PC-9 (cell line): ENCODE results near the gene PDXDC1.
"Not testable (repeated sequence)": the region's sequence is repeated elsewhere in the genome, so short reads cannot be mapped to it uniquely, and the experiment has no call there.

Source experiments
- EZH2 ChIP-seq: fragments of 200-600 bp; sonication (generic); IDR thresholded peaks from 2 replicates; pipeline ENCODE4 v1.8.0; 2017; ENCODE audit warnings: antibody characterized with exemption, low read depth
- TF ChIP-seq, protein P1 (sequence below): fragments of 200-600 bp; sonication (generic); conservative IDR thresholded peaks from 2 replicates; pipeline ENCODE4 v1.6.1; 2017; ENCODE audit warnings: mixed run types, antibody characterized with exemption, mild to moderate bottlenecking, moderate library complexity

DNA sequence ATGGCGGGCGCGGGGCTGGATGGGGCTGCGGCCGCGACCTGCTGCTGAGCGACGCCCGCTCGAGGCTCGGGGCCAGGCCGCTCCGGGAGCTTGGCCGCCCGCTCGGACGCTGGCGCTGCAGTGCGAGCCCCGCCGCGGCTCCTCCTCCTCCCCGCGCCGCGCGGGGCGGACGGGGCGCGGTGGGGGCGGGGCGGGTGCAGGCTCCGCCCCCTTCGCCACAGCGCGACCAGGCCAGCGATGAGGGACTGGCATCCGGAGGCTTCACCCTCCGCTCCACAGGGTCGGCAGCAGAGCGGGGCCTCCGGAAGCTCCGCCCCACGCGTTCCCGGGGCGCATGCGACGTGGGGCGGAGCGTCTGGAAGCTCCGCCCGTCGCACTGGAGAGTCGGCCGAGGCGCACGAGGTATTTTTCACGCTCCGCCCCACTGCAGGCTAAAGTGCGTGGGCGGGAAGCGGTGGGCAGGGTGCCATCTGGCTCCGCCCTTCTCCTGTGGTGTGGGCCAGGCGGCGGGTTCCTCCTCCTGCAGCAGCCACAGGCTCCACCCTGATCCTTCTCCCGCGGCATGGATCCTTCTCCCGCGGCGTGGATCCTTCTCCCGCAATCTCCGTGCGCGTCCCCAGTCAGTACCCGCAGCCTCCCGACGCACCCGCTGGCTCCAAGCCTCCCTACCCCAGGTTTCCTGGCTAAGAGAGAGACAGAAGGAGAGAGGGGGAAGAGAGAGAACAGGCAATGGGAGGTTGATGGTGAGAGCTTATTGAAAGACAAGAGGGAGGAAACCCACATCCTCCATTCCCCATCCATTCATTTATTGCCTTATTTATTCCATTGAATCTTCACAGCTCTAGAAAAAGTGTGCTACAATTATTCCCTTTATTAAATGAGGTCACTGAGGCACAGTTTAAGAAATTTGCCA, 180.1 kb downstream of the PDXDC1 start:
- TF ChIP-seq, protein P1, sequence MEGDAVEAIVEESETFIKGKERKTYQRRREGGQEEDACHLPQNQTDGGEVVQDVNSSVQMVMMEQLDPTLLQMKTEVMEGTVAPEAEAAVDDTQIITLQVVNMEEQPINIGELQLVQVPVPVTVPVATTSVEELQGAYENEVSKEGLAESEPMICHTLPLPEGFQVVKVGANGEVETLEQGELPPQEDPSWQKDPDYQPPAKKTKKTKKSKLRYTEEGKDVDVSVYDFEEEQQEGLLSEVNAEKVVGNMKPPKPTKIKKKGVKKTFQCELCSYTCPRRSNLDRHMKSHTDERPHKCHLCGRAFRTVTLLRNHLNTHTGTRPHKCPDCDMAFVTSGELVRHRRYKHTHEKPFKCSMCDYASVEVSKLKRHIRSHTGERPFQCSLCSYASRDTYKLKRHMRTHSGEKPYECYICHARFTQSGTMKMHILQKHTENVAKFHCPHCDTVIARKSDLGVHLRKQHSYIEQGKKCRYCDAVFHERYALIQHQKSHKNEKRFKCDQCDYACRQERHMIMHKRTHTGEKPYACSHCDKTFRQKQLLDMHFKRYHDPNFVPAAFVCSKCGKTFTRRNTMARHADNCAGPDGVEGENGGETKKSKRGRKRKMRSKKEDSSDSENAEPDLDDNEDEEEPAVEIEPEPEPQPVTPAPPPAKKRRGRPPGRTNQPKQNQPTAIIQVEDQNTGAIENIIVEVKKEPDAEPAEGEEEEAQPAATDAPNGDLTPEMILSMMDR, result not testable (repeated sequence)
- not testable (repeated sequence) for TF ChIP-seq EZH2
